HT1080 (cell line): Measurements from ENCODE around the gene ANKRD33. TPM values are rescaled to one million over a fixed set of nuclear protein-coding genes. Genes with fewer than 3 reads are reported as not detected.
"Not testable (repeated sequence)": the region's sequence is repeated elsewhere in the genome, so short reads cannot be mapped to it uniquely, and the experiment has no call there.

Experiments
- DNase-seq: peaks from one replicate; pipeline ENCODE4 v3.0.0-alpha.2; 2015; ENCODE audit warnings: low read depth
- total RNA-seq: library from RNA; depleted of rRNA; stranded (reverse); fragments of >200 nt; shearing (Covaris generic); gene quantifications from 2 replicates; pipeline ENCODE4 v1.2.3, GENCODE V29; 2014

Gene ANKRD33
- total RNA-seq, 1 experiment from 2014 or later: not detected

DNA sequence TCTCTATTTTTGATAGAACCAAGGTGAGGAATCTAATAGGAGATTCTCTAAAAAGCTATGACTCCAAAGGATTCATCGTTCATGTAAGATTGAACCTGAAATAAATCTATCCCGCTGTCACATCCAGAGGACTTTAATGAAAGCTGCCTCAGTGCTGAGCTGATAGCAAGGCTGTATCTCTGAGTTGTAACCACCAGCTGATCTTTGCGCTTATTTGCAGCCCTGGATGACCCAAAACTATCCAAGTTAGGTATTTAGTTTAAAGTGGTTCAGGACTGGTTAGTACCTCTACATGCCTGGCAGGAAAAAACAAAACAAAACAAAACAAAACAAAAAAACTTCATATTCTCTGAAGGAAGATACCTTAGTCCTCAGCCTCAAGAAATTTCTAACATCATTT, 8.8 kb upstream of the ANKRD33 start:
- no peak for DNase-seq

DNA sequence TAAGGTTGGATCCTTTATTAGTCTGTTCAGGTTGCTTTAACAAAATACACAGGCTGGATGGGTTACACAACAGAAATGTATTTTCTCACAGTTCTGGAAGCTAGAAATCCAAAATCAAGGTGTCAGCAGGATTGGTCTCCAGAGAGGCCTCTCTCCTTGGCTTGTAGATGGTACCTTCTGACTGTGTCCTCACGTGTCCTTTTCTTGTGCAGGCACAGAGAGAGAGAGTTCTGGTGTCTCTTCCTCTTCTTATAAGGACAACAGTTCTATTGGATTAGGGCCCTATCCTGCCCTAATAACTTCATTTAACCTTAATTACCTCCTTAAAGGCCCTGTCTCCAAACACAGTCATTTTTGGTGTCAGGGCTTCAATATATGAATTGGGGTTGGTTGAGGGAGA, 4.6 kb upstream of the ANKRD33 start:
- no peak for DNase-seq

DNA sequence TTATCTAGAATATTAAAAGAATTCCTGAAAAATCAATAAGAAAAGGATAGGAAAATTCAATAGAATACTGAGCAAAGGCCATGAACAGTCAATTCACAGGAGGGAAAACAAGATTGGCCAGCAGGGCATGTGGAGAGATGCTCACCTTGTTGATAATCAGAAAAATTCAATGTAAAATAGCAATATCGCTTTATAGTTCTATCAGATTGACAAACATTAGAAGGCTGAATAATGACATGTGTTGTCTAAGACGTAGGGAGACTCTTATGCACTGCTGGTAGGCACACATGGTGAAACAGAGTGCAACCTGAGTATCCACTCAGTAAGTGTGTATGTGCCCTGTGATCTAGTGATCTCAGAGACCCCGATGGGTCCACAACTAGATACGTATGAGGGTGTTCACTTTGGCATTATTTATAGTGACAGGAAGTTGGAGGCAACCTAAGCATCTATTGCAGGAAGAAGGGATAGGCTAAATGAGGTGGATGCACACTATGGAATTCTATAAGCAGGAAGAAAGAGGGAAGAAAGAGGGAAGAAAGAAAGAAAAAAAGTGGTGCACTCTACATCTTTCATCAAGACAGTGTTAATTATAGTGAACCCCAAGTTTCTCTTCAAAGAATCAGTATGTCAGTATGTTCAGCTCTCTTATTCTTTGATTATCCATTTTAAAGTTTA, 3.8 kb upstream of the ANKRD33 start:
- DNase-seq: no peak

DNA sequence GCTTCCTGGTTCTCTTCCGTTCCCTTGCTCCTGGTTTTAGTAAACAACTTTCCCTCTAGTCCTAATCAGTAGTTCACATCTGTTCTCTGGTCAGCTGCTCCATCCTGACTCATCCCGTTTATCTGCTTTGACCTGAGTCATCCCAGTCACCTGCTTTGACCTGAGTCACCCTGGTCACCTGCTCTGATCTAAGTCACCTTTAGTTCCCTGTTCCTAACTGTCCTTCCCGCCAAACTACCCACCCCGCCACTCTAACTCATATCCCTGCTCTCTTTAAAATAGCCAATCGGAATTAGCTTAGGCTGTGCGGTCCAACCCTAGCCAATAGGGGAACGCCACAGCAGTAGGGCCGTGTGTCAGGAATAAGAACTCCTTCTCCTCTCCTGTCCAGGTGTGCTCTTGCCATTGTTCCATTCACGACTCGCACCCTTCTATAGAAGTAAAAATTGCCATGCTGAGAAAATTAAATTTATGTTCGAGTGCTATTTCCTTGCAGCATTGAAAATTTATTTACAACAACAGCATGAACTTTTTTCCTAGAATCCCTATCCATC, 3.1 kb upstream of the ANKRD33 start:
- peak; percentile 75 for DNase-seq

DNA sequence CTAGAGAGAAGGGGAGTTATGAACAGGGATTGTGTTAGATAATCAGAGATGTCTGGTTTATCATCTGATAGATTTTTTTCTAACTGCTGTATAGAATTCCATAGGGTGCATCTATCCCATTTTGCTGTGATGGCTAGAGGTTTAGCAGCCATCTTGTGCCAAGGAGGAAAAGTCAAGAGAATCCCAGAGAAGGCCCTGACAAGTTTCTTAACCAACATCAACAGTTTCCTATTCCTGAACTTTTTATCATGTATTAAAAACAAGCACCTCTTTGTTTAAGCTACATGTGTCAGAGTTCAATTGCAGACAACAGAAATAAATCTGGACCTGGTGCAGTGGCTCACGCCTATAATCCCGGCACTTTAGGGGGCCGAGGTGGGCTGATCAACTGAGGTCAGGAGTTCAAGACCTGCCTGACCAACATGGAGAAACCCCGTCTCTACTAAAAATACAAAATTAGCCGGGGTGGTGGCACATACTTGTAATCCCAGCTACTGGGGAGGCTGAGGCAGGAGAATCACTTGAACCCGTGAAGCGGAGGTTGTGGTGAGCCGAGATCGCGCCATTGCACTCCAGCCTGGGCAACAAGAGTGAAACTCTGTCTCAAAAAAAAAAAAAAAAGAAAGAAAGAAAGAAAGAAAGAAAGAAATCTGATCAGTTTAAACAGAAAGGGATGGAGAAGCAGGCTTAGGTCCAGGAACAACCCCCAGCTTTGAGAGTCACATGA, 2.4 kb upstream of the ANKRD33 start:
- DNase-seq: not testable (repeated sequence)

DNA sequence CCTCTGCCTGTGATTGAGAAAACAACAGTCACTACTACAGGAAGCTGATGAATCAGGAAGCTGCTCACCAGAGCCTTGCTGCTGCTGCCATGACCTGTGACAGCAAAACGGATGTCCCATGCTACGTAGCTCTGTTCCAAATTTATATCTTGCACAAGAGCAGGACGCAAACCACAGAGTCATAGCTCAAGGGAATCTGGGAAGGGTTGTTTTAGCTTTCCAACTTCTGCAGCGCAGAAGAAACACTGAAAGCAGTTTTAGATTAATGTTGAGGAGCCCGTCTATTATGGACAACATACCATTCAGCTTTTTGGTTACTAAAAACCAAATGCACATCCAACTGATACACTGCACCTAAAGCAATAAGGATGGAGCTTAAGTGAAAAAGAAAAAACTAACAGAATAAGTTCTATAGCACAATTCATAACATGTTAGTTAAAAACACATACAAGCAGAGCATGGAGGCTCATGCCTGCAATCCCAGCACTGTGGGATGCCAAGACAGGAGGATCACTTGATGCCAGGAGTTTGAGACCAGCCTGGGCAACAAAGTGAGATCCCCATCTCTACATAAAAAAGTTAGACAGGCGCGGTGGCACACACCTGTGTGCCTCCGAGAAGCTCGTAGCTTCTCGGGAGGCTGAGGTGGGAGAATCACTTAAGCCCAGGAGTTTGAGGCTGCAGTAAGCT, 1.7 kb upstream of the ANKRD33 start:
- DNase-seq: peak; percentile 96

DNA sequence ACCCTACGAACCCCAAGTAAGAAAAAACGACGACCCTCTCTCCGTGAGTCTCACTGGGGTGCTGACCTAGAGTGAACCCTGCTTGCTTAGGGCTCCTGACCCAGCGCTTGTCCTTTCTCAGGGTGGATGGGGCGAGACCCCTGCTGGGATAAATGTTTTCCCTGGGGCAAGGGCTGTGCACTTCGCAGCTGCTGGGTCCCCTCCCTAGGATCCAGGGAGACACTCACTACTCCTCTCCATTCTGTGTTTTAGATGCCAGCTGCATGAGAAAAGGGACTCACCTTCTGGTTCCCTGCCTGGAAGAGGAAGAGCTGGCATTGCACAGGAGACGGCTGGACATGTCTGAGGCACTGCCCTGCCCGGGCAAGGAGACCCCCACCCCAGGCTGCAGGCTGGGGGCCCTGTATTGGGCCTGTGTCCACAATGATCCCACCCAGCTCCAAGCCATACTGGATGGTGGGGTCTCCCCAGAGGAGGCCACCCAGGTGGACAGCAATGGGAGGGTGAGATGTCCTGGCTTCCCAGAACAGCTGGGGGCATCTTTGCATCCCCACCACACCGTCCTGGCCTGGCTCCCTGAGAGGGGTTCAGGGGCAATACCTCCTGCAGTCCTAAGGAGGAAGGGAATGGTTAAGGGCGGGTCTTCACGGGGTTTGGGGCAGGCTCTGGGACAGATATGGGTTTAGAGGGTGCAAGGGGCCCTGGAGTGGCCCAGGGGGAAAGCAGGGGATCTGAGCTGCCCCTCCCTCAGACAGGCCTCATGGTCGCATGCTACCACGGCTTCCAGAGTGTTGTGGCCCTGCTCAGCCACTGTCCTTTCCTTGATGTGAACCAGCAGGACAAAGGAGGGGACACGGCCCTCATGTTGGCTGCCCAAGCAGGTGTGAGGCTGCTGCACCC, 663 bp downstream of the ANKRD33 start:
- DNase-seq: no peak

DNA sequence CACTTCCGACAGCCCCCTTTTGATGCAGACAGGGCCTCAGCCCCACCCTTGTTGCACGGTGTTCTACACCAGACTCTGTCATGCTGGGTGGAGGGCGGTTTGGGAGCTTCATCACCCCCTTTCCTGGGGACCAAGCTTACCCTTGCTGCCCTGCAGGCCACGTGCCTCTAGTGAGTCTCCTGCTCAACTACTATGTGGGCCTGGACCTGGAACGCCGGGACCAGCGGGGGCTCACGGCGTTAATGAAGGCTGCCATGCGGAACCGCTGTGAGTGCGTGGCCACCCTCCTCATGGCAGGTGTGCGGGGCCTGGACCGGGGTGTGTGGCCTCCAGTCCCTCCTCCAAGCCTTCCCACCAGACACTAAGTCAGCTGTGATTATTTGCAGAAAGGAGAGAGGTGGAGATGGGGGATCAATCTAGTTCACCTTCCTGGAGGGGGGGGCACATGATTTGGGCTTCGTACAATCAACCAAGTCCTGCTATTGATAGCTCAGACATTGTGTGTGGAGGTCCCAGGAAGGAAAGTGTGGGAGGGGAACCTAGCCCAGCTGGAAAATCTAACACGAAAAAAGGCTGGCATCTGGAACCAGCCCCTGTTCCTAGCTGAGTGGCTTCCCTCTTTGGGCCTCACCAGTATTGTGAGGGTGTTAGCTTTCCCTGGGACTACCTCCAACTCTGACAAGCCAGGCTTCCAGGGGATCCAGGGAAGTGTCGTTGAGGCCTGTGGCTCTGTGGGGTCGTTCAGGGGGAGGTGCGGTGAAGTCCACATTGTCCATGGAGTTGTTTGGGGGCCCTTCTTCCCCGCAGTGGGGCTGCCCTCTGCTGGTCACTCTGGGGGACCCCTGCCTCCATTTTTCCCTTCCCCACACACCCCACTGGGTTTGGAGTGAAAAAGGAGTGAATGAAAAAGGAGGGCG, 1.6 kb downstream of the ANKRD33 start:
- DNase-seq: no peak

DNA sequence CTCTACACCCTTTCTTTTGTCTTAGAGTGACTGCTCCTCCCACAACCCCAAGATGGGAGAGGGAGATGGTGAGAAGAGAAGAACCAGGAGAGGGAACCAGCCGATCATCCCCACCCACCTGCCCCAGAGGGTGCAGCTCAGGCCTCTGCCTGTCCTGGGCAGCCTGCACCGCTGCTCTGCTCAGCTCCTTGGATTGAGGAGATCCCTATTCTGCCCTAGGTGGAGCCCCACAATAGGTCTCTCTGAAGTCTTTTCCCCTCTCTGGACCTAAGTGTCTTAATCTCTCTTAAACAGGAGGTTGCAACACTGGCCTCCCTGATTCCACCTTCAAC, 2.2 kb downstream of the ANKRD33 start:
- DNase-seq: no peak

DNA sequence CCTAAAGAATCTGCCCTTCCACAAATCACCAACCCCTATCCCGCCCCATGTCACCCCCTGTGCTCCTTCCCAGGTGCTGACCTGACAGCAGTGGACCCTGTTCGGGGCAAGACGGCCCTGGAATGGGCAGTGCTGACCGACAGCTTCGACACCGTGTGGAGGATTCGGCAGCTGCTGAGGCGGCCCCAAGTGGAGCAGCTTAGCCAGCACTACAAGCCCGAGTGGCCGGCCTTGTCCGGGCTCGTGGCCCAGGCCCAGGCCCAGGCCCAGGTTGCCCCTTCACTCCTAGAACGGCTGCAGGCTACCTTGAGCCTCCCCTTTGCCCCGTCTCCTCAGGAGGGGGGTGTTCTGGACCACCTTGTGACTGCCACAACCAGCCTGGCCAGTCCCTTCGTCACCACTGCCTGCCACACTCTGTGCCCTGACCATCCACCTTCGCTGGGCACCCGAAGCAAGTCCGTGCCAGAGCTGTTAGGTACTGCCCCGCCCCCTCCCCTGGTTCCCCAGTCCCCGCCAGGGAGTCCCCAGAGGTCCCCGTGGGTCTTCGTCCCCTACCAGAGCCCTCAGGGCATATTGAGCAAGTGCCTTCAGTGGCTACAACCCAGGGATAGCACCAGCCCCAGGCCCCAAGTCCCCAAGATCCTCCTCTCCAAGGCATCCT, 2.7 kb downstream of the ANKRD33 start:
- no peak for DNase-seq

DNA sequence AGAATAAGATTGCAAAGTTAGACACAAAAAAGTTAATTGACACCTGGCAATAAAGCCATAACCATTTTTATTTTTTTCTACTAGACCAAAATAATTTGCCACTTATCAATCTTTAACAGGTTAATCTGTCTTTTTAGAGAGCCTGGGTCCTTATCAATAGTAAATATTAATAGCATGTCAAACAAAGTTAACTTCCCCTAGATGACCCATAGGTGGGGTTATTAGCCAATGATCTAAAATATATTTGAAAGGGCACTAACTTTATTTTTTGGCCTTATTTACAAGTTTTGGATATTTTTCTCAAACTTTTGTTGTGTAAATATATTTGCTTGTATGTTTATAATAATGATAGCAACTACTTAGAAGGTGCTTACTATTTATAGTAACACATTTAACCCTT, 3.9 kb downstream of the ANKRD33 start:
- no peak for DNase-seq

DNA sequence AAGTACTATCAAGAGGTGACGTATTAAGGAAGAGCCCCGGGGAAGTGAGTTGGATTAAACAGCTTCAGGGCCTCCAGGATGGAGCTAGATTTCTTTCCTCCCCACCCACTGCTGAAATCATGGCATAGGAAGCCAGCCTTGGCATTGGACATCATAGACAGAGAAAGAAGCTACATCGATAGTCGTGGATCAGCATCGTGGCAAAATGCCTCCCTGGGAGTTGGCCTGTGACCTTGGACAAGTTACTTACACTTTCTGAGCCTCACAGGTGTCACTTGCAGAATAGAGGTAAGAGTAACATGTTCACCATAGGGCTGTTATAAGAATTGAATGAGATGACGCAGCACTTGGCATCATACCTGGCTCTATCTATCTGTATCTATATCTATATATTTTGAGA, 5.9 kb downstream of the ANKRD33 start:
- no peak for DNase-seq

DNA sequence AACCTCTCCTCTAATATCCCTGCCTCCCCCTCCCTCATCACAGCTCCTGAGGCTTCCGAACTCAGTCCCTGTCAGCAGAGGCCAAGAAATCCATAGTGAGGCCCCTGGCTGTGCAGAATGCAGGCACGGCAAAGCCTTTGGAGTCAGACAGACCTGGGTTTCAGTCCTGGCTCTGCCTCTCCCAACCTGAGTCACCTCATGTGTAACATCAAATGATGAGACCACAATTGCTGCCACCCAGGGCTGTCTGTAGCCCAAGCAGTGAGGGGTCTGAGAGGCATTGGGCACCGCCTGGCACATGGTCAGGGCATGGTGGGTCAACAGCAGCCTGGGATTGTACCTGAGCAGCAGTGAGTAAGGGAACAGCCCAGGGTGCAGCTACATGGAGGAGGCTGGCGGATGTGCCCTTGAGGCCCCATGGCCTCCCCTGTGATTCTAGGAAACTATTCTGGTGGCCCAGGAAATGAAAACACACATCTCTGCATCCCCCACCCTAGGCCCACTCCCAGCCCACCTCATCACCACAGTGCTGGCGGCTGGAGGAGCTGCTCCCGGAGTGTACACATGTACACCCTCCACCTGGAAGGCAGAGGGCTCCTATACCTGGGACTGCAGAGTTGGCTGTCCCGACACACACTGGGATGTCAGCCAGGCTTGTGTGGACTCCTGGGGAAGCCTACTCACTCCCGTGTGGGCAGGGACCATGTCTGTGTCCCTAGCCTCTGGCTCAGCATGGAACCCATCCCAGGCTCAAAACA, 7.7 kb downstream of the ANKRD33 start:
- DNase-seq: no peak

DNA sequence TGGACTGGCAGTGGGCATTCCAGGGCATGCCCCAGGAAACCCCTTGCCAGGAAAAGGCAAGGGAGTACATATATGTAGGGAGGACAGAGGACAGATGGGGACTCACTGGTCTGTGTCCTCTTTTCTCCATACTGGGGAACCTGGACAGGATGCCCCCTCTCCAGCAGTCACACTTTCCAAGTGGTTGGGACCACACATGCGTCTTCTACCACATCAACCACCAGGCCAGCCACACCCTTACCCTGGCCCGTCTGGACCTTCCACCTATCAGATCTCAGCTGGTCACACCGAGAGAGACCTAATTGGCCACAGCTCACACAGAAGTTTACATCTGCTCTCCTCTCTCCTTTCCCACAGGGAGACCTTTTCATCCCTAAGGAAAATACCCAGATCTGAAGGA, 8.3 kb downstream of the ANKRD33 start:
- no peak for DNase-seq

DNA sequence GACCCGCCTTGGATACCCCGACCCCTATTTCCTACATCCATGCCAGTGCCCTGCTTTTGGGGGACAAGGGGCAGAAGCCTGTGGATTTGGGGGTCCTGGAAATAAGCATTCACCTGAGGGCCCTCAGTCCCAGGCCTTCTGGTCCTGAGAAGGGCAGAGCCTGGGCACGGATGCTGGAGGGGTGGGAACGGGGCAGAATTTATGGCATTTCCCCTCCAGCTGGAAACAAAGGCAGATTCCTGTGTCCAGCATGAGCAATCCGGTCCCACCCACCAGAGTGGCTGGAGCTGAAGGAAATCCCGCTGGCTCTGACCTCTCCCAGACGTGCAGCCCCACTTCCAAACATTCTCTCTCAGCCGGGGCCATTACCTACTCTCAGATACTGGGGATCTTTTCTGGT, 9.3 kb downstream of the ANKRD33 start:
- DNase-seq: no peak

DNA sequence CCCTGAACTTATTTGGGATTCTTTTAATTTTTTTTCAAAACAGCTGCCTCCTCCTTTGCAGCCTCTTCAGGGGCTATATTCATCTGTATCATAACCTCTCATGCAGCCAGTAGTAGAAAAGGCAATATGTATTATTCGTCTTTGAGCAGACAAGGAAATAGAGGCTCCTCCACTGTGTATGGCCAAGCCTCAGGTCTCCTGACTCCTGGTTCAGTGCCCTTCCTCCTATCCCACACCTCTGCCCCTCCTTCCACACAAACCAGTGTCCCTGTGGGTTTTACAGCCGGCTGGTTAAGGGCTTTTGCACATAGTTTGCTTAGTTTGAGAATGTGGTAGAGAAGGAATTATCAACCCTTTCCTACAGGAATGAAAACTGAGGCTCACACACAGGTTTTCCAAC, 10.6 kb downstream of the ANKRD33 start:
- DNase-seq: no peak

DNA sequence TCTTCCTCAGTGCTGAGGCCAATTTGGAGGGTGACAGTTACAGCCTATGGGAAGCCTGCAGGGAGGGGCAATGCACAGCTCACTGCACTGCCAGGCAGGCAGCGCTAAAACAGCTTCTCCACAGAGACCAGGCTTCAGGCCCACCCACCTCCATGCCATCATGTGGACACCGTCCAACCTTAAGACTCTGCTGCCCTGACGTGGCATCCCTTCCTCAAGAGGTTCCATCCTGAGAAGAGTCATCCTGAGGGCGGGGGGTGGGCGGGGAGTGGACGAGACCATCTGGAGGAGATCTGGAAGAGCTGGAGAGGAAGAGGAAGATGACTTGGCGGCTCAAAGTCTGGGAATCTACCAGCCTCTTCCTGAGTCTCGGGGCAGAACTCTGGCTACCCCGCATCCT, 11.0 kb downstream of the ANKRD33 start:
- peak; percentile 96 for DNase-seq

DNA sequence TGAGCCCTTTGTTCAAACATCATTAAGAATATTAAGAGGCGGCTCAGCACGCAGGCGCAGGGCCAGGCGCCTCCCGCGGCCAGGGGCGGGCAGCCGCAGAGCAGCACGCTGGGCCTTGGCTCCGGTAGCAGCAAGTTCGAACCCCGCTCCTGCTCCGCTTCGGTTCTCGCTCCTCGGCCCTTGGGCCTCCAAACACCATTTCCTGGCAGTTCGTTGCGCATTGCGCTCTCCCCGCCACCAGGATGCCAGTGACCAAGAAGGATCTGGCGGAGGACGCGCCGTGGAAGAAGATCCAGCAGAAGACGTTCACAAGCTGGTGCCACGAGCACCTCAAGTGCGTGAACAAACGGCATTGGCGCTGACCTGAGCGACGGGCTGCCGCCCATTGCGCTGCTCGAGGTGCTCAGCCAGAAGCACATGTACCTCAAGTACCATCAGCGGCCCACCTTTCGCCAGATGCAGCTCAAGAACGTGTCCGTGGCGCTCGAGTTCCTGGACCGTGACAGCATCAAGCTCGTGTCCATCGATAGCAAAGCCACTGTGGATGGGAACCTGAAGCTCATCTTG, 12.5 kb downstream of the ANKRD33 start:
- no peak for DNase-seq
